H1 (cell line): Measurements from ENCODE around the gene ZBP1. TPM values are rescaled to one million over a fixed set of nuclear protein-coding genes. Genes with fewer than 3 reads are reported as not detected.

Experiments
- CTCF ChIA-PET: fragments of 300-600 bp; sonication (Branson Sonifier 250); formaldehyde crosslinking; loops from one replicate; lab custom pipeline; 2021; ENCODE audit not compliant: partially characterized antibody; lab: Charles Lee
- POLR2A ChIA-PET: fragments of 300-600 bp; sonication (Branson Sonifier 250); formaldehyde crosslinking; loops from one replicate; lab custom pipeline; 2021; ENCODE audit warnings: inconsistent platforms; ENCODE audit not compliant: partially characterized antibody; lab: Charles Lee
- DNase-seq, 2 experiments: peaks; one replicate each; pipeline versions ENCODE4 v3.0.0 to v3.0.0-alpha.2; 2010 to 2022; ENCODE audit warnings: low spot score in 2 of 2, low read depth in 1 of 2, mixed read lengths in 1 of 2
- FAIRE-seq: peaks from 2 replicates; lab custom pipeline; 2011; peaks lifted over from hg19 to GRCh38; lab: Jason Lieb, UNC
- H2AFZ ChIP-seq: 2 replicates; pipeline ENCODE4 v1.8.1; 2012; ENCODE audit warnings: low read length, inconsistent platforms
- H2AK5ac ChIP-seq: 2 replicates; pipeline ENCODE4 v1.6.1; 2013; ENCODE audit warnings: low read depth, low read length
- H2BK120ac ChIP-seq: replicated peaks from 2 replicates; pipeline ENCODE3; 2013; ENCODE audit warnings: low read depth, low read length, inconsistent platforms
- H2BK12ac ChIP-seq: 2 replicates; pipeline ENCODE4 v1.6.1; 2013; ENCODE audit warnings: low read depth, low read length
- H2BK15ac ChIP-seq: 2 replicates; pipeline ENCODE4 v1.6.1; 2013; ENCODE audit warnings: low read length
- H2BK20ac ChIP-seq: 2 replicates; pipeline ENCODE4 v1.6.1; 2013; ENCODE audit warnings: low read length
- H2BK5ac ChIP-seq: 2 replicates; pipeline ENCODE4 v1.6.1; 2013; ENCODE audit warnings: low read depth, low read length
- H3K14ac ChIP-seq: 2 replicates; pipeline ENCODE4 v1.6.1; 2013; ENCODE audit warnings: inconsistent platforms; ENCODE audit not compliant: insufficient read length
- H3K18ac ChIP-seq: 2 replicates; pipeline ENCODE4 v1.6.1; 2013; ENCODE audit warnings: low read length; ENCODE audit errors: extremely low read depth
- H3K23ac ChIP-seq: 2 replicates; pipeline ENCODE4 v1.6.1; 2013; ENCODE audit warnings: inconsistent platforms; ENCODE audit not compliant: insufficient read length
- H3K23me2 ChIP-seq: 2 replicates; pipeline ENCODE4 v1.6.1; 2013; ENCODE audit warnings: low read depth, low read length
- H3K27ac ChIP-seq: 2 replicates; pipeline ENCODE4 v1.6.1; 2011; ENCODE audit warnings: low read depth, low read length, inconsistent platforms
- H3K27me3 ChIP-seq, 4 experiments: replicated peaks in 1 of 4; 1 replicate in 1 of 4; 2 replicates in 3 of 4; pipeline versions ENCODE4 v1.6.1 to v1.8.1; 2011 to 2013; ENCODE audit warnings: low read length in 3 of 4, mild to moderate bottlenecking in 3 of 4, inconsistent platforms in 2 of 4, mixed read lengths in 2 of 4, moderate library complexity in 1 of 4; ENCODE audit not compliant: control insufficient read depth in 3 of 4, insufficient read depth in 3 of 4; ENCODE audit errors: extremely low read depth in 1 of 4
- H3K36me3 ChIP-seq, 4 experiments: 2 replicates each; pipeline versions ENCODE4 v1.6.1 to v1.8.1; 2011 to 2013; ENCODE audit warnings: mild to moderate bottlenecking in 4 of 4, low read length in 3 of 4, moderate library complexity in 2 of 4, control low read depth in 1 of 4, inconsistent platforms in 1 of 4; ENCODE audit not compliant: insufficient read depth in 4 of 4, control insufficient read depth in 2 of 4
- H3K4ac ChIP-seq: replicated peaks from 2 replicates; pipeline ENCODE3; 2013; ENCODE audit warnings: low read length, low read depth, mixed read lengths, inconsistent platforms; ENCODE audit not compliant: insufficient read length
- H3K4me1 ChIP-seq, 4 experiments: replicated peaks in 1 of 4; 1 replicate in 1 of 4; 2 replicates in 3 of 4; pipeline versions ENCODE4 v1.6.1 to v1.8.1; 2011 to 2013; ENCODE audit warnings: low read length in 3 of 4, inconsistent platforms in 2 of 4, mixed read lengths in 1 of 4; ENCODE audit not compliant: insufficient read depth in 4 of 4, control insufficient read depth in 3 of 4
- H3K4me2 ChIP-seq, 2 experiments: 2 replicates each; pipeline versions ENCODE4 v1.6.1 to v1.8.1; 2011 to 2013; ENCODE audit warnings: low read depth in 2 of 2, low read length in 2 of 2, control low read depth in 1 of 2, inconsistent platforms in 1 of 2, mild to moderate bottlenecking in 1 of 2; ENCODE audit not compliant: insufficient read depth in 1 of 2
- H3K4me3 ChIP-seq, 4 experiments: fragments of 200-600, 300-600 bp in 1 of 4; sonication (generic), shearing (Covaris generic), sonication (Bioruptor Twin) in 1 of 4; 2 replicates each; pipeline versions ENCODE4 v1.5.1 to v1.8.1; 2011 to 2016; ENCODE audit warnings: low read length in 4 of 4, low read depth in 3 of 4, control low read depth in 2 of 4, inconsistent platforms in 2 of 4, mild to moderate bottlenecking in 2 of 4, mixed read lengths in 1 of 4, moderate library complexity in 1 of 4; ENCODE audit not compliant: insufficient read depth in 2 of 4; ENCODE audit errors: extremely low read depth in 1 of 4
- H3K56ac ChIP-seq: replicated peaks from 2 replicates; pipeline ENCODE3; 2013; ENCODE audit warnings: low read depth, mild to moderate bottlenecking, mixed read lengths, low read length, inconsistent platforms; ENCODE audit not compliant: insufficient read length
- H3K79me1 ChIP-seq: 2 replicates; pipeline ENCODE4 v1.6.1; 2013; ENCODE audit warnings: low read depth, low read length, control low read depth
- H3K79me2 ChIP-seq, 2 experiments: 2 replicates each; pipeline versions ENCODE4 v1.6.1 to v1.8.1; 2012 to 2013; ENCODE audit warnings: low read length in 2 of 2, mild to moderate bottlenecking in 2 of 2, inconsistent platforms in 1 of 2; ENCODE audit not compliant: insufficient read depth in 2 of 2, control insufficient read depth in 1 of 2
- H3K9ac ChIP-seq, 4 experiments: replicated peaks in 1 of 4; 1 replicate in 1 of 4; 2 replicates in 3 of 4; pipeline versions ENCODE4 v1.6.1 to v1.8.1; 2011 to 2013; ENCODE audit warnings: low read depth in 3 of 4, low read length in 3 of 4, control low read depth in 2 of 4, mild to moderate bottlenecking in 2 of 4, moderate library complexity in 2 of 4, inconsistent platforms in 1 of 4; ENCODE audit errors: extremely low read depth in 1 of 4
- H3K9me3 ChIP-seq, 2 experiments: 2 replicates each; pipeline versions ENCODE4 v1.6.1 to v1.8.1; 2012 to 2013; ENCODE audit warnings: mild to moderate bottlenecking in 2 of 2, moderate library complexity in 2 of 2, control low read depth in 1 of 2, inconsistent platforms in 1 of 2, low read depth in 1 of 2, low read length in 1 of 2, mixed read lengths in 1 of 2; ENCODE audit not compliant: insufficient read depth in 2 of 2
- H4K20me1 ChIP-seq, 2 experiments: replicated peaks in 1 of 2; 2 replicates each; pipeline versions ENCODE3 to v1.8.1; 2011 to 2013; ENCODE audit warnings: inconsistent platforms in 2 of 2, low read length in 2 of 2, mild to moderate bottlenecking in 1 of 2; ENCODE audit not compliant: insufficient read depth in 2 of 2, control insufficient read depth in 1 of 2
- H4K5ac ChIP-seq: 2 replicates; pipeline ENCODE4 v1.6.1; 2013; ENCODE audit warnings: low read length, low read depth, mixed read lengths, inconsistent platforms; ENCODE audit not compliant: insufficient read length
- H4K8ac ChIP-seq: 2 replicates; pipeline ENCODE4 v1.8.0; 2013; ENCODE audit warnings: mild to moderate bottlenecking, moderate library complexity, low read length, inconsistent platforms; ENCODE audit not compliant: insufficient read depth; ENCODE audit errors: extremely low read depth
- H4K91ac ChIP-seq: replicated peaks from 2 replicates; pipeline ENCODE3; 2013; ENCODE audit warnings: low read length, mixed read lengths, inconsistent platforms; ENCODE audit not compliant: insufficient read length
- CBX5 ChIP-seq: fragments of 300-800, 300-1000 bp; sonication (generic); IDR thresholded peaks from 2 replicates; pipeline ENCODE4 v1.7.1; 2016; ENCODE audit warnings: antibody characterized with exemption, low read length, low read depth
- FOSL1 ChIP-seq: IDR thresholded peaks from 2 replicates; pipeline ENCODE4 v1.6.1; 2011; ENCODE audit warnings: mild to moderate bottlenecking, low read depth, low read length, moderate library complexity; ENCODE audit not compliant: insufficient read depth
- GTF2F1 ChIP-seq: IDR thresholded peaks from 2 replicates; pipeline ENCODE4 v1.6.1; 2012; ENCODE audit warnings: low read depth, low read length, improper control_type of control experiment, borderline replicate concordance
- JUN ChIP-seq: IDR thresholded peaks from 2 replicates; pipeline ENCODE4 v1.6.1; 2011; ENCODE audit warnings: low read depth, mild to moderate bottlenecking, improper control_type of control experiment, low read length
- RNF2 ChIP-seq: fragments of 200-900, 300-1000 bp; sonication (generic); IDR thresholded peaks from 2 replicates; pipeline ENCODE4 v1.7.1; 2016; ENCODE audit warnings: borderline replicate concordance, low read depth, mild to moderate bottlenecking, antibody characterized with exemption, low read length; ENCODE audit not compliant: poor library complexity, severe bottlenecking; ENCODE audit errors: missing control alignments
- SAP30 ChIP-seq: fragments of 300-600 bp; sonication (generic); IDR thresholded peaks from 2 replicates; pipeline ENCODE4 v1.7.1; 2012; ENCODE audit warnings: low read length, moderate library complexity, mild to moderate bottlenecking, inconsistent platforms; ENCODE audit not compliant: insufficient read depth, insufficient replicate concordance
- SIX5 ChIP-seq: IDR thresholded peaks from 2 replicates; pipeline ENCODE4 v1.6.1; 2011; ENCODE audit warnings: mild to moderate bottlenecking, low read depth, low read length
- TAF1 ChIP-seq: IDR thresholded peaks from 2 replicates; pipeline ENCODE4 v1.6.1; 2011; ENCODE audit warnings: mild to moderate bottlenecking, low read depth, low read length
- TAF7 ChIP-seq: optimal IDR thresholded peaks from 2 replicates; pipeline ENCODE3; 2011; ENCODE audit warnings: low read depth, mild to moderate bottlenecking, inconsistent platforms, low read length, moderate library complexity, borderline replicate concordance
- WGBS, 2 experiments: shearing (Covaris generic) in 1 of 2; methylation state at CpG; one replicate each; pipeline versions ENCODE4 v1.1.6 to v1.1.7; 2013 to 2015; ENCODE audit warnings: low lambda C conversion rate in 2 of 2, mixed read lengths in 2 of 2, inconsistent platforms in 1 of 2, low coverage in 1 of 2, missing lambda C conversion rate in 1 of 2; ENCODE audit not compliant: insufficient replicate concordance in 2 of 2, insufficient coverage in 1 of 2, insufficient read length in 1 of 2; ENCODE audit errors: extremely low coverage in 1 of 2, missing lambda C conversion rate in 1 of 2; 5-methylcytosine and 5-hydroxymethylcytosine counted together
- polyA plus RNA-seq, 7 experiments: library from polyadenylated mRNA; depleted of rRNA in 3 of 7; stranded (reverse) in 5 of 7; unstranded in 2 of 7; fragments of >200 nt in 5 of 7; fragments of 200-250 nt in 2 of 7; gene quantifications; 1 replicate in 5 of 7; 2 replicates in 1 of 7; 4 replicates in 1 of 7; pipeline versions ENCODE4 v1.2.1 to v1.2.3, GENCODE V29; 2011 to 2013; ENCODE audit warnings: missing spikeins in 2 of 7, mixed read lengths in 2 of 7
- total RNA-seq: library from RNA; stranded (reverse); fragmentation: NEBNext Ultra II Directional; extraction: Animal tissue kit (Norgen Biotek cat#: 25700); gene quantifications from 2 replicates; pipeline ENCODE4 v1.2.1, GENCODE V29; 2021
- TF ChIP-seq, protein P1 (sequence below): IDR thresholded peaks from 2 replicates; pipeline ENCODE4 v1.6.1; 2012; ENCODE audit warnings: low read length, inconsistent platforms

ZBP1 gene
- total and polyA plus RNA-seq, 2 of the 8 experiments (the other 6 are each of a cell fraction or from before 2014, with no cell fraction given): not detected

DNA sequence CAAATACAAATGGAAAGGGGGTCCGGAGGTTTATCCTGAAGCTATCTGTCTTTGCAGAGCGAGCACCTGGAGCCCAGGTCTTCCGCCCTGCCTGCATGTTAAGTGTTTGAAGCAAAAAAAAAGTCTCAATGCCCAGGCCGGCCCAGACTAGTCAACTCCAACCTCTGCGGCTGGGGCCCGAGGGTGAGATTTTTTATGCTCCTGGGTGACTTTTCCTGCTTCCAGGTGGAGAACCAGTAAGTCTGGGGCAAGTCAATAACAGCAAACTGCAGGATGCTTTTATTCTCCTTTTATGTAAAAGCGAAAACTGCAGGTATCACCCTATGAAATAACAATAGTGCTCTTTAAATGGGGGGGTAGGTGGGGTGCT, 2.0 kb upstream of the ZBP1 start:
- Histone ChIP-seq H2BK5ac (no peak overlapping the region), H3K14ac (no peak overlapping the region), H2AFZ (no peak overlapping the region), H2BK120ac (no peak overlapping the region), H2BK20ac (no peak overlapping the region), H3K27ac (no peak overlapping the region), H4K8ac (no peak overlapping the region), H3K18ac (no peak overlapping the region), H3K56ac (no peak overlapping the region), H3K9ac (no peak overlapping the region), H2BK12ac (no peak overlapping the region), H3K23me2 (no peaks in the 10 kb centered on the region), H3K4me2 (no peak overlapping the region), H4K5ac (no peak overlapping the region), H3K27me3 (no peaks in the 10 kb centered on the region), H3K79me1 (no peaks in the 10 kb centered on the region), H4K91ac (no peak overlapping the region), H3K4me1 (no peaks in the 10 kb centered on the region), H2AK5ac (no peak overlapping the region), H4K20me1 (no peaks in the 10 kb centered on the region), H3K23ac (no peak overlapping the region), H3K4me3 (no peak overlapping the region), H2BK15ac (no peak overlapping the region), H3K9me3 (no peaks in the 10 kb centered on the region; a peak in 2 of 4 replicates), H3K36me3 (no peaks in the 10 kb centered on the region), H3K79me2 (no peaks in the 10 kb centered on the region), H3K4ac (no peak overlapping the region)
- 78% methylated on average over 7 of the region's 7 CpGs; no CpG with 5 or more reads in 1 of the 2 experiments for WGBS, 2 experiments
- no peak for FAIRE-seq
- POLR2A ChIA-PET: no interaction called here
- DNase-seq: no peak
- CTCF ChIA-PET: interaction anchor here (0.6 to 4.3 kb wide), 55 partner anchors 9 to 849 kb away, joined by 3 to 29 read pairs (median 4); no protein-coding TSS in a partner anchor
- TF ChIP-seq SAP30 (no peak), RNF2 (no peak), TAF1 (no peak), GTF2F1 (no peak), TAF7 (no peak), CBX5 (no peak), JUN (no peak), SIX5 (no peak), FOSL1 (no peak)
- TF ChIP-seq, protein P1, sequence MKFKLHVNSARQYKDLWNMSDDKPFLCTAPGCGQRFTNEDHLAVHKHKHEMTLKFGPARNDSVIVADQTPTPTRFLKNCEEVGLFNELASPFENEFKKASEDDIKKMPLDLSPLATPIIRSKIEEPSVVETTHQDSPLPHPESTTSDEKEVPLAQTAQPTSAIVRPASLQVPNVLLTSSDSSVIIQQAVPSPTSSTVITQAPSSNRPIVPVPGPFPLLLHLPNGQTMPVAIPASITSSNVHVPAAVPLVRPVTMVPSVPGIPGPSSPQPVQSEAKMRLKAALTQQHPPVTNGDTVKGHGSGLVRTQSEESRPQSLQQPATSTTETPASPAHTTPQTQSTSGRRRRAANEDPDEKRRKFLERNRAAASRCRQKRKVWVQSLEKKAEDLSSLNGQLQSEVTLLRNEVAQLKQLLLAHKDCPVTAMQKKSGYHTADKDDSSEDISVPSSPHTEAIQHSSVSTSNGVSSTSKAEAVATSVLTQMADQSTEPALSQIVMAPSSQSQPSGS: no peak
